DMS53 (cell line): Measurements from ENCODE around the gene EEF1A1.
"Not testable (repeated sequence)": the region's sequence is repeated elsewhere in the genome, so short reads cannot be mapped to it uniquely, and the experiment has no call there.

Experiments used
- DNase-seq: peaks from one replicate; lab custom pipeline; 2025; lab: John Stamatoyannopoulos, UW

EEF1A1 gene

GRCh38 chr6:73537677-73538076, 16.8 kb upstream of the EEF1A1 start:
- DNase-seq, result no peak

- DNase-seq, result no peak
Measured at GRCh38 chr6:73534628-73535027, 13.8 kb upstream of the EEF1A1 start.

GRCh38 chr6:73532293-73532692, 11.5 kb upstream of the EEF1A1 start:
- no peak for DNase-seq

GRCh38 chr6:73528897-73529296, 8.1 kb upstream of the EEF1A1 start:
- DNase-seq, result no peak

GRCh38 chr6:73525546-73526330, 4.9 kb upstream of the EEF1A1 start:
- no peak for DNase-seq

GRCh38 chr6:73523434-73524123, 2.7 kb upstream of the EEF1A1 start:
- DNase-seq, result peak; percentile 91

- DNase-seq, result peak; percentile 96
Measured at GRCh38 chr6:73521351-73521985, 636 bp upstream of the EEF1A1 start.

GRCh38 chr6:73519926-73520687, 725 bp downstream of the EEF1A1 start:
- DNase-seq, result peak; percentile 87

- peak; percentile 32 for DNase-seq
Measured at GRCh38 chr6:73518982-73519881, 1.6 kb downstream of the EEF1A1 start.

- DNase-seq, result peak; percentile 27
Measured at GRCh38 chr6:73518100-73518981, 2.5 kb downstream of the EEF1A1 start.

GRCh38 chr6:73516514-73517489, 4.0 kb downstream of the EEF1A1 start:
- peak; percentile 68 for DNase-seq

- peak; percentile 85 for DNase-seq
Measured at GRCh38 chr6:73515204-73515655, 5.6 kb downstream of the EEF1A1 start.

GRCh38 chr6:73514746-73515110, 6.1 kb downstream of the EEF1A1 start:
- DNase-seq, result peak; percentile 85

GRCh38 chr6:73513496-73513854, 7.4 kb downstream of the EEF1A1 start:
- DNase-seq, result peak; percentile 71

GRCh38 chr6:73511796-73512195, 9.0 kb downstream of the EEF1A1 start:
- peak; percentile 54 for DNase-seq

GRCh38 chr6:73509851-73510250, 11.0 kb downstream of the EEF1A1 start:
- DNase-seq, result peak; percentile 25

- DNase-seq, result peak; percentile 21
Measured at GRCh38 chr6:73508776-73509175, 12.1 kb downstream of the EEF1A1 start.

GRCh38 chr6:73506246-73506645, 14.6 kb downstream of the EEF1A1 start:
- no peak for DNase-seq

- DNase-seq, result not testable (repeated sequence)
Measured at GRCh38 chr6:73505705-73506104, 15.1 kb downstream of the EEF1A1 start.
